ENCODE results near the gene MYO16.

Gene MYO16

DNA sequence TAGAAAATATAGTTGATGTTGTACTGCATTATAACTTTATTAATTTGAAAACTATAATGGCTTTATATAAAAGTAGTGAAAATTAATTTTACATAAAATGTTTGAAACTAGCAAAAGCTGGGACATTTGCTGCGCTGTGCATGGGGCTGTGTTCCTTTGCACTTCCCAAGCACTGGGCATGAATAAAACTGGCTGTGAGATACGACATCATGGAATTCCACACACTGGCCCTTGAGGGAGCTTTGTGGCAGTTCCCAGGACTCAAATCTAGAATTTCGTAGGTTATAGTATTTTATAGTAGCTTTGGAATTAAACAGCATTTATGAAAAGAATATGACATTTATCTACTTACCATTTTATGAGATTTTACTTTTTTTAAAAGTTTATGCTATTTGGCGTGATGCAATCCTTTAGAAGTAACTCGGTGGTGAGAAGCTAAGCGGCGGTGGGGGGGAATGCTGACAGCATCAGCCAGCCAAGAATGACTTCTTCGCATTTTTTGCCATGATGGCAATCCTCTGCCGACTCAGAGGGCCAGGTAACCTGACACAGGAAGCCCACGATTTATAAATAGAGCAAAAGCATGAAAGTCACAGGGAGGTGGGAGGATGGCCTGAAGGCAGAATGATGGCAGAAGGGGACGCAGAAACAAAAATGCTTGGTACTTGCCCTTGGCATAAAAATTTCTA is 553.5 kb downstream of the MYO16 start:
- H3K36me3 ChIP-seq (ENCODE audit: control insufficient read depth, insufficient read depth, low read length): no peaks in the 10 kb centered on the region
- no peak overlapping the region for H3K4me3 ChIP-seq (ENCODE audit: low read depth, low read length)
- no peak overlapping the region for H3K27ac ChIP-seq (ENCODE audit: low read depth, low read length)
- no peaks in the 10 kb centered on the region for H3K27me3 ChIP-seq (ENCODE audit: control insufficient read depth, insufficient read depth, low read length)
- H3K9me3 ChIP-seq (ENCODE audit: control insufficient read depth, insufficient read depth, low read length): no peaks in the 10 kb centered on the region
- no peak overlapping the region for H3K9ac ChIP-seq (ENCODE audit: low read depth, low read length)
- peaks cover 12% of the 10 kb centered on the region for H3K4me1 ChIP-seq (ENCODE audit: control insufficient read depth, insufficient read depth, low read length)

DNA sequence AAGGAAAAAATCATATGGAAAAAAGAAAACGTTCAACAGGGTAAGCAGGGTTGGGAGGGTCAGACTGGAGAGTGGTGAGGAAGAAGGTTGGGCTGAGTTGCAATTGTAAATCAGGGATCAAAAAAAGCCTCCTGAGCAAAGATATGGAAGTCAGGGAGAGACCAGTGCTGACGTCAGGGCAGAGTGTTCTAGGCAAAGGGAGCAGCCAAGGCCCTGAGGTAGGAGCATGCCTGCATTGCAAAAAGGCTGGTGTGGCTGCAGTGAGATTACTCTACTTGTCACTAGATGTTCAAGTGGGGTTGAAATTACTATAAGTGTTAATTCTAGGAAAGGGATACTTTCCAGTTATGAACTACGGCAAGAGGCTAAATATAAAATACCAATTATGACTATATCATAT is 562.0 kb downstream of the MYO16 start:
- Histone ChIP-seq H3K9me3 (ENCODE audit: control insufficient read depth, insufficient read depth, low read length) (no peaks in the 10 kb centered on the region), H3K4me3 (ENCODE audit: low read depth, low read length) (no peak overlapping the region), H3K9ac (ENCODE audit: low read depth, low read length) (no peak overlapping the region), H3K36me3 (ENCODE audit: control insufficient read depth, insufficient read depth, low read length) (no peaks in the 10 kb centered on the region), H3K4me1 (ENCODE audit: control insufficient read depth, insufficient read depth, low read length) (peaks cover 20% of the 10 kb centered on the region), H3K27me3 (ENCODE audit: control insufficient read depth, insufficient read depth, low read length) (no peaks in the 10 kb centered on the region), H3K27ac (ENCODE audit: low read depth, low read length) (no peak overlapping the region)

DNA sequence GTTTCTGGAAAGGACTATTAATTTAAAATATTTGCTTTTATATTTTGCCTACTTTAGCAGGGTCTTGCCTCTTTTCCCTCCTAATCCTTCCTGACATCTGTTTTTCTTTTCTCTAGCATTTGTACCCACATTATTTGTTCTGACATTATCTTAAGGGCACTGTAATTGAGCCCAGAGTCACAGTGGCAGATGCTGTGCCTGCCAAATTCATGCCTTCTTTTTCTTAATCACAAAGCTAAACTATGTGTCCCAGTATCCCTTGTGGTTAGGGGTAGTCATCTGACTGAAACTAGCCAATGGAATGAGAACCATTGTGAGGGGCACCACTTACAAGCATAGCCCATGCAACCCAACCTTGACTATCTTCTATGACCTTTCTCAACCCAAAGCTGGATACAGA is 562.9 kb downstream of the MYO16 start:
- peaks cover 29% of the 10 kb centered on the region for H3K4me1 ChIP-seq (ENCODE audit: control insufficient read depth, insufficient read depth, low read length)

DNA sequence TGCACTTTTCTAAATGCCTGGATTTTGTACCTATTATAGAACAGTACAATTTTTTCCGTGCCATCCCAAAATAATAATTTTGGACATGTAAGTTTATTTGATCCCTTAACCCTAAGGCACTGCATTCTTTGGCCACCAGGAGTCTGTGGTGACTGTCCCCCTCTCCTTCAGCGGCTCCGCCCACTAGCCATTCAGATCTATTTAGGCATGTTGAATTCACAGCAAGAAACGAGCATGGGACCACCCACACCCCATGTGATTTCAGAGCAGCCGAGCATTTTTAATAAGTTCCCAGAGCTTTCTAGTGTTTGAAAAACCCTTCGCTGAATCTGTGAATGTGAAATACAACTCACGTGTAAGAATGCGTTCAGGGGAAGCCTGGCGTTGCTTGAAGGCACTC is 567.5 kb downstream of the MYO16 start:
- Histone ChIP-seq H3K27me3 (ENCODE audit: control insufficient read depth, insufficient read depth, low read length) (no peaks in the 10 kb centered on the region), H3K4me1 (ENCODE audit: control insufficient read depth, insufficient read depth, low read length) (peaks cover 30% of the 10 kb centered on the region), H3K9ac (ENCODE audit: low read depth, low read length) (no peak overlapping the region), H3K27ac (ENCODE audit: low read depth, low read length) (no peak overlapping the region), H3K4me3 (ENCODE audit: low read depth, low read length) (no peak overlapping the region), H3K9me3 (ENCODE audit: control insufficient read depth, insufficient read depth, low read length) (no peaks in the 10 kb centered on the region), H3K36me3 (ENCODE audit: control insufficient read depth, insufficient read depth, low read length) (no peaks in the 10 kb centered on the region)

More for the DNA sequence above, 562.9 kb downstream of the MYO16 start:
- H3K27me3 ChIP-seq (ENCODE audit: control insufficient read depth, insufficient read depth, low read length): no peaks in the 10 kb centered on the region
- no peak overlapping the region for H3K4me3 ChIP-seq (ENCODE audit: low read depth, low read length)
- H3K27ac ChIP-seq (ENCODE audit: low read depth, low read length): no peak overlapping the region
- H3K36me3 ChIP-seq (ENCODE audit: control insufficient read depth, insufficient read depth, low read length): no peaks in the 10 kb centered on the region
- H3K9me3 ChIP-seq (ENCODE audit: control insufficient read depth, insufficient read depth, low read length): no peaks in the 10 kb centered on the region
- H3K9ac ChIP-seq (ENCODE audit: low read depth, low read length): no peak overlapping the region

DNA sequence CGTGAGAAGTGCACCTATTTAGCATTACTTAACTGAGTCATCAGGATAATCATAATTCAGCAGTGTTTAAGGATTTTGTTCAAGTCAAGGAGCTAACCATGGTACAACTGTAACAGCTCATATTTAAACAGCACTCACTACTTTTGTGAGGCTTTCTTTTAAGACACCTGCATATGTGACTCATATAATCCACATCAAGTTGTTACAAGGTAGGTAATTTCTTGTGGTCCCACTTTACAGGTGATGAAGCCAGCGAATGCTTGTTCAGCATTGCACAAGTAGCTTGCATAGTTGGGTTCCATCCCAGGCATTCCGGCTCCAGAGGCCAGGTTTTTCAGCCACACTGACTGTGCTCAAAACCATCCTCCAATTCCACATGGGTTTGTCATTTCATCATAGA is 569.2 kb downstream of the MYO16 start:
- Histone ChIP-seq H3K9ac (ENCODE audit: low read depth, low read length) (no peak overlapping the region), H3K36me3 (ENCODE audit: control insufficient read depth, insufficient read depth, low read length) (no peaks in the 10 kb centered on the region), H3K9me3 (ENCODE audit: control insufficient read depth, insufficient read depth, low read length) (no peaks in the 10 kb centered on the region), H3K4me3 (ENCODE audit: low read depth, low read length) (no peak overlapping the region), H3K4me1 (ENCODE audit: control insufficient read depth, insufficient read depth, low read length) (peaks cover 19% of the 10 kb centered on the region), H3K27me3 (ENCODE audit: control insufficient read depth, insufficient read depth, low read length) (no peaks in the 10 kb centered on the region), H3K27ac (ENCODE audit: low read depth, low read length) (no peak overlapping the region)

DNA sequence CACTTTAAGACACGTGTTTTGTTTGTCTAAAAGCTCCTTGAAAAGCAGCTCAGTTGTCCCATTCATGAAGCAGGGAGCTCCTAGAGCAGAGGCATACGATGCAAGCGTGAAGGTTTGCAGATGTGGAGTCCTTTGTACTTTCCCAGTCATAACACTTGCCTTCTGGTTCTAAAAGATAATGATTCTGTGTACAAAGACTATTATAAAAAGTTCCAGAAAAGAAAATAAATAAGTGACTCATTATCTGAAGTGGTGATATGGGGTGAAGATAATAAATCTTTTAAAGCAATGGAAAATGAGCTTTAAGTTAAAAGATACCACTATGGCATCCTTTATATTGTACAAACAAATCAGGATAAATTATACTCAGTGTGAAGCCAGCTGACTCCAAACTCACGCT is 569.9 kb downstream of the MYO16 start:
- H3K27me3 ChIP-seq (ENCODE audit: control insufficient read depth, insufficient read depth, low read length): no peaks in the 10 kb centered on the region
- peaks cover 17% of the 10 kb centered on the region; the same call in 1 of the 2 replicates for H3K4me1 ChIP-seq (ENCODE audit: control insufficient read depth, insufficient read depth, low read length)
- no peak overlapping the region for H3K4me3 ChIP-seq (ENCODE audit: low read depth, low read length)
- H3K36me3 ChIP-seq (ENCODE audit: control insufficient read depth, insufficient read depth, low read length): no peaks in the 10 kb centered on the region
- no peak overlapping the region for H3K27ac ChIP-seq (ENCODE audit: low read depth, low read length)
- H3K9me3 ChIP-seq (ENCODE audit: control insufficient read depth, insufficient read depth, low read length): no peaks in the 10 kb centered on the region
- no peak overlapping the region for H3K9ac ChIP-seq (ENCODE audit: low read depth, low read length)

DNA sequence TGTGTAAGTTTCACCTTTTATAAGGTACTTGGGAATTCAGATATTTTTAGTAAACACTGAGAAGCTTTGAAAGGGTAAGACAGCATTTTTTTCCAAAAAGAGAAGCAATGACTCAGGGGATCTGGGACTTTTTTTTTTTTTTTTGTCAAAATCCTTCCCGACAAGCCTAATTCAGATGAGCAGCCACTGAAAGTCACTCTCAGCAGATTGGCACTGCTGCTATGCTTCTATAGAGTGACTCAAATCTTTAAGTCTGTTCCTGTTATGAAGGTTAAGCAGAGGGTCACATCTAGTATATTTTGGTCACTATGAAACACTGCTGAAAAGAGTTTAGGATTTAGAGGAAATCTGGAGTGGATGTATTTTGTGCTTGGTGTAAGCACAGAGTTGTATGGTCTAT is 571.1 kb downstream of the MYO16 start:
- Histone ChIP-seq H3K36me3 (ENCODE audit: control insufficient read depth, insufficient read depth, low read length) (no peaks in the 10 kb centered on the region), H3K9me3 (ENCODE audit: control insufficient read depth, insufficient read depth, low read length) (no peaks in the 10 kb centered on the region), H3K4me1 (ENCODE audit: control insufficient read depth, insufficient read depth, low read length) (peaks cover 17% of the 10 kb centered on the region; the same call in 1 of the 2 replicates), H3K27ac (ENCODE audit: low read depth, low read length) (no peak overlapping the region), H3K4me3 (ENCODE audit: low read depth, low read length) (no peak overlapping the region), H3K9ac (ENCODE audit: low read depth, low read length) (no peak overlapping the region), H3K27me3 (ENCODE audit: control insufficient read depth, insufficient read depth, low read length) (no peaks in the 10 kb centered on the region)

DNA sequence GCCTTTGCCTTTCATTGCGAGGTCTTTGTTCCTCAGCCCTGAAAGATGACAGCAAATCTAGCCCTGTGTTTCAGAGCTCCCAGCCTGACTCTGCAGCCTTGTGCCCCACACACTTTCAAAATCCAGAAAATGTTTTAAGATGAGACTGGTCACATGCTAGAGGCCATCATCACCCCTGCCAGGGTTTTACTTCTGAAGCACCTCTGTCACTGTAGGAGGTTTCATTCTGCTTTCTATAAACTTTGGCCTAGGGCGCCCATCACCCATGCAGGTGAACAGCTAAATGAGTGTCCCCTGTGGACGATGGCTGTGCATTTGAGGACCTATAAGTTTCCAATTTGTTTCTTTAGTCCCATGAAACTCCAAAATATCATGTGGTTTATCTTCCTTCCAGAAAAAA is 574.2 kb downstream of the MYO16 start:
- H3K36me3 ChIP-seq (ENCODE audit: control insufficient read depth, insufficient read depth, low read length): no peaks in the 10 kb centered on the region
- no peak overlapping the region for H3K4me3 ChIP-seq (ENCODE audit: low read depth, low read length)

DNA sequence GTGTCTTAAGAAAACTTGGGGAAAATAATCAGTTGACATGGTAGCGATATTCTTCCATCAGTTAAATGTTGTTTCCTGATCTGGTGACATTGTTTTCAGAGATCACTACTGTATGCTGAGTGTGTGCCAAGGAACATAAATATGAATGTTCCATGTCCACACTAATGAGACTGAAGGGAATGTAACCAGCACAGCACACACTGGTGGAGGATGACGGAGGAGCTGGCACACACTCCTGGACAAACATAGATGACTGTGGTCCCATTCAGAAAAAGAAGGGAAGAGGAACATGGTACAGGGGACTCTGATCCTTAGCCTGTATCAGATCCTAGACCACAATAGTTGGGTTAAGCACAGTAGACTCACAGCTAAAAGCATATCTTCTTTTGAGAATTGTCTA is 574.8 kb downstream of the MYO16 start:
- no peak overlapping the region for H3K9ac ChIP-seq (ENCODE audit: low read depth, low read length)
- H3K4me1 ChIP-seq (ENCODE audit: control insufficient read depth, insufficient read depth, low read length): no peaks in the 10 kb centered on the region
- no peak overlapping the region for H3K27ac ChIP-seq (ENCODE audit: low read depth, low read length)
- H3K27me3 ChIP-seq (ENCODE audit: control insufficient read depth, insufficient read depth, low read length): no peaks in the 10 kb centered on the region
- H3K36me3 ChIP-seq (ENCODE audit: control insufficient read depth, insufficient read depth, low read length): no peaks in the 10 kb centered on the region
- H3K4me3 ChIP-seq (ENCODE audit: low read depth, low read length): no peak overlapping the region
- no peaks in the 10 kb centered on the region for H3K9me3 ChIP-seq (ENCODE audit: control insufficient read depth, insufficient read depth, low read length)

More for the DNA sequence above, 574.2 kb downstream of the MYO16 start:
- H3K27me3 ChIP-seq (ENCODE audit: control insufficient read depth, insufficient read depth, low read length): no peaks in the 10 kb centered on the region
- no peak overlapping the region for H3K27ac ChIP-seq (ENCODE audit: low read depth, low read length)
- H3K4me1 ChIP-seq (ENCODE audit: control insufficient read depth, insufficient read depth, low read length): no peaks in the 10 kb centered on the region
- no peak overlapping the region for H3K9ac ChIP-seq (ENCODE audit: low read depth, low read length)
- no peaks in the 10 kb centered on the region for H3K9me3 ChIP-seq (ENCODE audit: control insufficient read depth, insufficient read depth, low read length)

DNA sequence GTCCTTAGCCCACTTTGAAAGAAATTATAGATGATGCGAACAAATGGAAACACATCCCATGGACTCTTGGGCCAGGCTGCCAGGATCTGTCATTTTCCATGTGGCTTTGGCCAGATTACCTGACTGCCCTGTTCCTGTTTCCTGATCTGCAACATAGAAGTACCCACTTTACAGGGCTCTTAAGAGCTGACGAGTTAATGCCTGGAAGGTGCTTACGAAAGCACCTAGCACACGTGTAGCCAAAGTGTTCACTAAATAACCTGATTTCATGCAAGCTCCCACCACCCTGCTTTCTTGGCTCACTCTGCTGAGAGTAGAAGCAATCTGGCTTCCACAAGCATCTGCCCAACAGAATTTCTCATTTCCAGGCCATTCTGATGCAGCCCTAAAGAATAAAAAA is 575.2 kb downstream of the MYO16 start:
- no peak overlapping the region for H3K4me3 ChIP-seq (ENCODE audit: low read depth, low read length)
- no peak overlapping the region for H3K27ac ChIP-seq (ENCODE audit: low read depth, low read length)
- H3K4me1 ChIP-seq (ENCODE audit: control insufficient read depth, insufficient read depth, low read length): no peaks in the 10 kb centered on the region
- H3K9me3 ChIP-seq (ENCODE audit: control insufficient read depth, insufficient read depth, low read length): no peaks in the 10 kb centered on the region
- H3K36me3 ChIP-seq (ENCODE audit: control insufficient read depth, insufficient read depth, low read length): no peaks in the 10 kb centered on the region
- H3K9ac ChIP-seq (ENCODE audit: low read depth, low read length): no peak overlapping the region
- no peaks in the 10 kb centered on the region for H3K27me3 ChIP-seq (ENCODE audit: control insufficient read depth, insufficient read depth, low read length)

DNA sequence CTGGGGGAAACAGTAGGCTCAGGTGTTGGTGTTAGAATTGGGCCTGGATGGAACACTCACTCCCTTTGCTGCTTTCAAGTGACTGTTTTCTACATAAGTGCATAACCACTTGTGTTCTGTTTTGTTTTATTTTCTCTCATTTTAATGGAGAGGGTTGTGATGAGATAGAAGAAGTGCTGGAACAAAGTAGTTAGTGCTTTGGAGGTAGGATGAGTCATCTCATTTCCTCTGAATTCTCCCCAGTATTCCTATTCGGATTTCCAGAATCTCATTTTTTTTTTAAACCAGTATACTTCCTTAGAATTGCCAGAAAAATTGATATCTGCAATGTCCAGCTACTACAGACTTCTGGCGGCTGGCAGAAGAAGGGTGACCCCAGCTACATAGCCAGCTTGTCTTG is 575.9 kb downstream of the MYO16 start:
- Histone ChIP-seq H3K9ac (ENCODE audit: low read depth, low read length) (no peak overlapping the region), H3K9me3 (ENCODE audit: control insufficient read depth, insufficient read depth, low read length) (no peaks in the 10 kb centered on the region), H3K27ac (ENCODE audit: low read depth, low read length) (no peak overlapping the region), H3K4me3 (ENCODE audit: low read depth, low read length) (no peak overlapping the region), H3K4me1 (ENCODE audit: control insufficient read depth, insufficient read depth, low read length) (no peaks in the 10 kb centered on the region), H3K27me3 (ENCODE audit: control insufficient read depth, insufficient read depth, low read length) (no peaks in the 10 kb centered on the region), H3K36me3 (ENCODE audit: control insufficient read depth, insufficient read depth, low read length) (no peaks in the 10 kb centered on the region)
